Stromal cell of bone marrow (primary cell): ENCODE data around the gene CHAD.

Experiments used
- DNase-seq: peaks from one replicate; pipeline ENCODE4 v3.0.0-alpha.2; 2012; ENCODE audit warnings: low read depth

CHAD gene

DNA sequence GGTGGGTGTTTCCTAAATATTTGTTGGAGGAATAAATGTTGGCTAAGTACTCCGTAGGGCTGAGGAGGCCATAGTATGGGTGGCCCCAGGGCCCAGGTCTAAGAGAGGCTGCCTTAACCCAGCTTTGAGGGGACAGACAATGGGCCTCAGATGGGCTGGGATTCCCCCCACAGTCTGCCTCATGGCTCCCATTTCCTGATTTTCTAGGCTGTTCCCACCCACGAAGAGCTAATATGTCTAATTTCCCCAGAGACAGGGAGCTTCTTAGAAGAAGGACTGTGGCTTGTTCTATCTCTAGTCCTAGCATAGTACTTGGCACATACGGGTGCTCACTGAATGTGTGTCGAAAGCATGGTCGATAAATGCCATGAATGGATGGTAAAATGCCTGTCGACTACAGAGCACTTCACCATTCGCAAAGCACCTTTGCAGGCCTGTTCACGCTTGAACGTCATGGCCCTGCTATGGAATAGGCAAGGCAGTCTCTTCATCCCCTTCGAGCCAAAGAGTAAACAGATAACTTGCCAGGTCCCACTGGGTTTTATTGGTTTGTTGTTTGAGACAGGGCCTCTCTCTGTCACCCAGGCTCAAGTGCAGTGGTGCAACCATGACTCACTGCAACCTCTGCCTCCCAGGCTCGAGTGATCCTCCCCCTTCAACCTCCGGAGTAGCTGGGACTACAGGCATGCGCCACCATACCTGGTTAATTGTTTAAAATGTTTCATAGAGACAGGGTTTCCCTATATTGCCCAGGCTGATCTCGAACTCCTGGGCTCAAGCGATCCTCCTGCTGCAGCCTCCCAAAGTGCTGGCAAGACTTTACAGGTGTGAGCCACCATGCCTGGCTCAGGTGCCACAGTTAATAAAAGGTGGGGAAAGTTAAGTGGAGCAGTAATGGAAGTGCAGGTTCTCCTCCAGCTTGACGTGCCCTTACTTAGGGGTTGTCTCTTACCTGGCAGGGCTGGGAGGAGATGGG is 9.7 kb downstream of the CHAD start:
- no peak for DNase-seq

DNA sequence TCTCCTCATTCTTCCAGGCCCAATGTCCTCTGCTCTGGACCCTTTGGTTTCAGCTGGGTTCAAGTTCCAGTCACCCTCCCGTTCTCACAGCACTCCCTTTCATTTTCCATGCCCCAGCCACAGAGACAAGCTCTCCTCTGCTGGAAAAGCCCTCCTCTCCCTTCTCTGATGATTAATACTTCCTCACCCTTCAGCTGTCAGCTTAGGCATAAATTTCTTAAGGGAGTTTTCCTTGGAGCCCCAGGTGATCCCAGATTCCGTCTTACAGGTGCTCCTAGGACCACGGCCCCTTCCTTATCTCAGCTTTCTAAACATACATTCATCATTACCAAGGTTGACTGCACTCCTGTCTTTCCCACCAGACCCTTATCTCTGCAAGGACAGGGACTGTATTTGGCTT is 10.4 kb downstream of the CHAD start:
- DNase-seq, result no peak

DNA sequence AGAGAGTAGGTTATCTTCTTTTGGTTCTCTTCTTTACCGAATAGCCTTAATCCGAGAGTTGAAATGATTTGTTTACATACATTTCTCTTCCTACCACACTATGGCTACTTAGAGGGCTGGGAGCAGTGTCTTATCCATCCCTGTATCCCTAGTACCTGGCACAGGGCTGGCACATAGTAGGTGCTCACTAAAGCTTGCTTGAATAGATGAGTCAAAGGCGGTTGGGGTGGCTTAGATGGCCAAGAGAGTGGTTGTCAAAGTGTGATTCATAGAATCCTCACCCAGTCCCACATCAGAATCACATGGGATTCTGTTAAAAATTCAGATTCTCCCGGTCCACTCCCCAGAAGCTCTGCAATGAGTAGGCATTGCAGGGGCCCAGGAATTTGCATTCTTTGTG is 11.1 kb downstream of the CHAD start:
- DNase-seq, result no peak

DNA sequence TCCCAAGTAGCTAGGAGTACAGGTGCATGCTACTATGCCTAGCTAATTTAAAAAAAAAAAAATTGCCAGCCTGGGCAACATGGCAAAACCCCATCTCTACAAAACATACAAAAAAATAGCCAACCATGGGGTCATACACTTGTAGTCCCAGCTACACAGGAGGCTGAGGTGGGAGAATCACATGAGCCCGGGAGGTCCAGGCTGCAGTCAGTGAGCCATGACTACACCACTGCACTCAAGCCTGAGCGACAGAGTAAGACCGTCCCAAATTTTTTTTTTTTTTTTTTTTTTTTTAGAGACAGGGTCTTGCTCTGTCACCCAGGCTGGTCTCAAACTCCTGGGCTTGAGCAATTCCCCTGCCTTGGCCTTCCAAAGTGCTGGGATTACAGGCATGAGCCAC is 14.8 kb downstream of the CHAD start:
- no peak for DNase-seq

DNA sequence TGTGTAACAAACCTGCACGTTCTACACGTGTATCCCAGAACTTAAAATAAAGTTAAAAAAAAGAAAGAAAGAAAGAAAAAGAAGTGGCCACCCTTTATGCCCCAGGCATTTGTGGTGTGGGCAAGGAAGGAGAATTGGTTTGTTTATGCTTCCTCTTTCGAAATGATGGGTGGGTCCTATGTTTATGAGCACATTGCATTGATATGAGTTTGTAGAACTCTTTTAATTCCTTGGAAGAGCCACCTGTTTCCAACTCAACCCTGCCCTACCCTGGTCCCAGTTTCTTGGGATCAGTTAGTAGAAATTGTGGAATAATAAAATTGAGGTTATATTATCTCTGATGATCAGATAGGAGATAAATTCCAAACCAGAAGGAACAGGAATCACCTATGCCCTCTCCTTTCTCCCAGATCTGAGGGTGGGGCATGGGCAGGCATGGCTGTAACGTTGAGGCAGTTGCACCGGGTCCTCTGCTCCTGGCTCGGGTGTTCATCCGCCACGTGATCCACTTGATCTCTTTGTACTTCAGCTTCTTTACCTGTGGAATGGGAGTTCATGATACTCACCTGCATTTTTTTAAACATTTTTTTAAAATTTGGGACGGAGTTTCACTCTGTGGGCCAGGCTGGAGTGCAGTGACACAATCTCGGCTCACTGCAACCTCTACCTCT is 15.9 kb downstream of the CHAD start:
- DNase-seq, result no peak

DNA sequence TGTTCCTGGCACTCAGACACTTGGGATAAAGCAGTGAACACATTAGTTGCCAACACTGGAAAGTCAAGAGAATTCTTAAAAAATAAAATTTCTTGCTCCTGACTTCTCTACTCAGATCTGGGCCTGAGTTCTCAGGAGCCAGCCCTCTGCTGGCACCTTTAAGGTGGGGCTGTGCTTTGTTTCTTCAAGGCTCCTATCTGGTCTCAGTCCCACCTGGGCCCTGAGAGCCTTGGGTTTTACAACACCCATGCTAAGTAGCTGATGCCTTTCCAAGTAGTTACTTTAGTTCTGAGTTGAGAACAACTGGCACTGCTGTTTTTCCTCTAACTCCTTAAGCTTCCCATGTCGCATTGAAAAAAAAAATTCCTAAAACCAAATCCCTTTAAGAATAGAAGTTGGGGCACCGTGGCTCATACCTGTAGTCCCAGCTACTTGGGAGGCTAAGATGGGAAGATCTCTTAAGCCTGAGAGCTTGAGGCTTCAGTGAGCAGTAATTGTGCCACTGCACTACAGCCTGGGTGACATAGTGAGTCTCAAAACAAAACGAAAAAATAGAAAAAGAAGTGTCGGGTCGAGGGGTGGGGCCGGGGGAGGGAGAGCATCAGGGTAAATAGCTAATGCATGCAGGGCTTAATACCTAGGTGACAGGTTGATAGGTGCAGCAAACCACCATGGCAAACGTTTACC is 16.6 kb downstream of the CHAD start:
- no peak for DNase-seq

DNA sequence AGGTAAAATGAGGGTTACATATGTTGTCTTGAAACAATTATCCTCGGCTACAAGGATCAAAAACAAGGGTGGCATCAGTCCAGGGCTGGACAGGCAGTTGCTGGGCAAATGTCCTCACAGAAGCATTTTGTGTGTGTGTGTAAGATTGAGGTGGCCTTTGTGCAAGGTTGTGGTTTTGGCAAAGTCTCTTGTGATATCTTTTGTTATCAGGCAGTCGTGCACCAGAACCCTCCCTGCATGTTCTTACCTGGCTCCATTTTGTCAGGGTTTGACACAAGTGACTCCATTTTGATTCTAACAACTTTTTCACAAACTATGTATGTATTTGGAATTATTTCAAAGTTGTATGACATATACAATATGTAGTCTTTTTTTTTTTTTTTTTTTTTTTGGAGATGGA is 20.0 kb downstream of the CHAD start:
- no peak for DNase-seq

DNA sequence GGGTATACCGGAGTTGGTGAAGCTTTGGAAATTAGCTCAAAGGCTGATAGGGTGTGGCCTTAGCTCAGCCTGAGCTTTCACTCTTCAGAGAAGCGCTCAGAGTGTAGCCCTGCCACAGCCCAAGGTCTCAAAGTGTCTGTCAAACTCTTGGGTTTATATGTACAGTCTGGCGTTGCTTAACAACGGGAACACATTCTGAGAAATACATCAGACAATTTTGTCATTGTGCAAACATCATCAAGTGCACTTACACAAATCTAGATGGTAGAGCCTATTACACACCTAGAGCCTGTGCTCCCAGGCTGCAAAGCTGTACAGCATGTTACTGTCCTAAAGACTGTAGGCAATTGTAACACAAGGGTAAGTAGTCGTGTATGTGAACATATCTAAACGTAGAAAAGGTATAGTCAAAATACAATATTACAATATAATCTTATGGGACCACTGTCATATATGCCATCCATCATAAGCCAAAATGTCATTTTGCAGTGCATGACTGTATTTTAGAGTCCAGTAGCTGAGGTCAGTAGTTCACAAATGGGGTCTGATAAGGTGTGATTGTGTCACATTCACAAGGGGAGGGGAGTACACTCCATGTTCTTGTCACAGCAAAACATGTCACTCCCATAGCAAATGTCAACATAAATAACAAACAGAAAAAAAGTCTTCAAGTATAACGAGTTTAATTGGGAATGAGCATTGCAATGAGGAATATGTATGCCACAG is 20.6 kb downstream of the CHAD start:
- no peak for DNase-seq

DNA sequence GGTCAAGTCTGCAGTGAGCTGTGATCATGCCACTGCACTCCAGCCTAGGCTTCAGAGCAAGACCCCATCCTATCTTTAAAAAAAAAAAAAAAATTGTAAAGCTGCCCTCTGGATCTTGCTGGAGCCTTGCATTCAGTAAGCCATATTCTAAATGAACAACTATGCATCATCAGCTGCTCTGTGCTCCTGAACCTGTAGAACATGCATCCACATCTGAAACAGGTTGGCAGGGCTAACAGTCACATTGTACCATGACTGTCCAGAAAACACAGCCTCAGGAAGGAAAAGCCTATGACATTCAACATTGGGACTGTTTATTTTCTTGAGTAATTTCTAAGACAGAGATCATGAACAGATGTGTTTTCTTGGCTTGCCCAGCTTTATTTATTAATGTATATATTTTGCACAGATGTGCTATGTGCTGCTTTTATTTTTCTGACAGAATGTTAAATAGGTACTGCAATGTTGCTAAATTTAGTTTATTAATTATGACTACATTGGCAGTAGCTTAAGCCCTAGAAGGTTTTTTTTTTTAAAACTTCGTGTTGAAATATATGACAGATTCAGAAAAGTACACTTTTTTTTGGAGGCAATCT is 22.9 kb downstream of the CHAD start:
- DNase-seq, result no peak

DNA sequence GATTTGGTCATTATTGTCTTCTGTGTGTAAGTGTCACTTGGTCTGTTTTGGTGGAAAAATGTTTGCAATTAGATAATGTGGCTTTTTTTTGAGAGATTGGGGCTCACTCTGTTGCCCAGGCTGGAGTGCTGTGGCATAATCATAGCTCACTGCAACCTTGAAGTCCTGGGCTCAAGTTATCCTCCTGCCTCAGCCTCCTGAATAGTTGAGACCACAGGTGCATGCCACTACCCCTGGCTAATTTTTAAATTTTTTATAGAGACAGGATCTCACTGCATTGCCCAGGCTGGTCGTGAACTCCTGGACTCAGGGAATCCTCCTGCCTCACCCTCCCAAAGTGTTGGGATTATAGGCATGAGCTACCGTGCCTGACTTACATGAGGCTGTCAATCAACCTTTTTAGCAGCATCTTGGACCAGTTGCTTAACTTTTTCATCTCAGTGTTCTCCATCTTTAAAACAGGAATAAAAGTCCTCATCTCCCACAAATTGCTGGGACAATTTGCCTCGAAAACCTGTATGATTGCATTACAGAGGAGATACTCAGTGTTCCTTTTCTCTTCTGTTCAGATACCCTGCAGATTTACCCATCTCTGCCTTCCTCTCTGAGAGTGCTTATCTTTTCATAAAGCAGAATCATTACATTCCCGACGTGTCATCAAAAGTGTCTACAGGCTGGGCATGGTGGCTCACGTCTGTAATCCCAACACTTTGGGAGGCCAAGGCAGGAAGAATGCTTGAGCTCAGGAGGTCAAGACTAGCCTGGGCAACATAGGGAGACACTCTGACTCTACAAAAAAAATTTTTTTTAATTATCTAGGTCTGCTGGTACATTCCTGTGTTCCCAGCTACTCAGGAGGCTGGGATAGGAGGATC is 23.6 kb downstream of the CHAD start:
- no peak for DNase-seq

DNA sequence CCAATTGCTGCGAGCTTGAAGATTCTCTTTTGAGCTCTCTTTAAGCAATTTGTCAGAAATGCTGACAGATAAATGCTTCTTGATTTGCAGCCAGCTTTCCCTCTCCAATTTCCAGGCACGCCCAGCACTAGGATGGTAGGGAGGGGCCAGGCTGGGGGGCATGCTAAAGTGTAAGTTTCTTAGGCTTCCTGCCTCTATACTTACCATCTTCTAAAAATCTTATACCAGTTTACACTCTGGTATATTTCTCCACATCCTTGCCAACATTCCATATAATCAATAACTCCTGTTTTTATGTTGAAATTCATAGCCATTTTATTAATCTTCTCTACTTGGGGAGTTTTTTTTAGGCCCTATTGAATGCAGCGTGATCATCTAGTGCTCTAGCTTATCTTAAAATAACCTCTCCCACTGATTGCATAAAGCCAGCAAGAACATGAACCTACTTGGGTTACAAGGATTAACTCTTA is 25.1 kb downstream of the CHAD start:
- DNase-seq, result no peak

DNA sequence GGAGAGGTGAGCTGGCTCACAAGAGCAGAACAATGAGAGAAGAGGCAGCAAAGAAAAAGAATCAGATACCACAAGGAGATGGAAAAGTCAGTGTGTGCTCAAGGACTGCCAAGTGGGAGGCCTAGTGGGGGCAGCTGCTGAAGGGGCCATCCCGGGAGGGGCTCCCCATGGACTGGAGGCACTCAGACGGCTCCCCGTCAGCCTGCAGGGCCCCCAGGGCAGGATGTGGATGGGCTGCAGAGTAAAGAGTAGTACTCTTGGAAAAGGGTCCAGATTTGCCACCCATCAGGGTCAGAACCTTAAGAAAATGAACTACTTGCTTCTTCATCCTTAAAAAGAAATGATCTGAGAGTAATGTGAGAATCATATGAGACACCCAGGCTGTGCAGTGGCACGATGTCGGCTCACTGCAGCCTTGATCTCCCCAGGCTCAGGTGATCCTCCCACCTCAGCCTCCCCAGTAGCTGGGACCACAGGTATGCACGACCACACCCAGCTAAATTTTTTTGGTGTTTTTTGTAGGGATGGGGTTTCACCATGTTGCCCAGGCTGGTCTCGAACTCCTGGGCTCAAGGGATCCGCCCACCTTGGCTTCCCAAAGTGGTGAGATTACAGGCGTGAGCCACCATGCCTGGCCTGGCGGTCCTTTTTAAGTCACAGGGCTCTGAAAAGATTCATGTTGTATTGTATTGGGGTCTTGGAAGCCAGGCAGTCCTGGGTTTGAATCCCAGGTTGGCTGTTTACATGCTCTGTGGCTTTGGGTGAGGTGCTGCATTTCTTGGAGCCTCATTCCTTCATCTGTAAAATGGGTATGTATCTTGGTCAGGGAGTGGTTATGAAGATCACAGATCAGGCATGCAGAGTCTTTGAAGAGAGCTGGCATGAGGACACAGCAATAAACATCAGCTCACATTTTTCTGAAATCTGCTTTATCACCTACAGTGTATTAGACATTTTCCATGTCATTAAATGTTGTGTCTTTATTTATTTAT is 27.5 kb downstream of the CHAD start:
- DNase-seq, result no peak

DNA sequence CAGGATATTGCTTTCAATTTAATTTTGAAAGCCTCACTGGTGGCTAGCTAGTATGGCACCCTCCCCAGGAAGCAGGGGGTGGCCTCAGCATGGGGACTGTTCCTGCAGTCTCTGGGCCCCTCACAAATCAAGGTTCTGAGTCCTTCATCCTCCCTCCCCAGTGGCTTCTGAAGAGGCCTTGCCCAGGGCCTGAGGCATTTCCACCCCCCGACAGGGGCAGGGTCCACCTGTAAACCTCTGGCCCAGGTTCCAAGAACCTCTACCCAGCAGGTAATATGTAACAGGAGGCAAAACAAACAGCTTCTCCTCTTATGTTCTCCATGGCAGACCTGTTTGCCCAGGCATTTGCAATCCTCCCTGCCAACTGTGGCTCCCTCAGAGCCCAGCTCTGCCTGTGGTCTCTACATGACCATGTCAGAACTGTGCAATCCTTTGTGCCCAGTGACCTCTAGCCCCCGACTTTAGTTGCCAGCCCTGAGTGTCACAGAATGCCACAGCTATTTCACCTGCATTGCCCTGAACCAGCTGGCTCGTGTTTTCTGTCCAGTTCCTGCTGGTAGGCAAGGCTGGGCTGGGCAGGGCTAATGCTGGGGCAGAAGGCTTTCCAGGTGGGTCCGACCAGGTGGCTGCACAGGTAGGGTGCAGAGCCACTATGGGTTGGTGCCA is 28.4 kb downstream of the CHAD start:
- no peak for DNase-seq

DNA sequence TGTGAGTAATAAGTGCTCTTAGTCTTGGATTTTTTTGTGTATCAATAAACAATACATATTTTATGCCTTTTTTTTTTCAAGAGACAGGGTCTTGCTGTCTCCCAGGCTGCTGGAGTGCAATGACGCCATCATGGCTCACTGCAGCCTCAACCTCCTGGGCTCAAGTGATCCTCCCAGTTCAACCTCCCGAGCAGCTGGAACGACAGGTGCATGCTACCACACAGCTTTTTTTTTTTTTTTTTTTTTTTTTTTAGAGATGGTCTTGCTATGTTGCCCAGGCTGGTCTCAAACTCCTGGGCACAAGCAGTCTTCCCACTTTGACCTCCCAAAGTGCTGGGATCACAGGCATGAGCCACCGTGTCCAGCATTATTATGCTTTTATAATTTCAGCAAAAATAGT is 29.7 kb downstream of the CHAD start:
- DNase-seq, result no peak

DNA sequence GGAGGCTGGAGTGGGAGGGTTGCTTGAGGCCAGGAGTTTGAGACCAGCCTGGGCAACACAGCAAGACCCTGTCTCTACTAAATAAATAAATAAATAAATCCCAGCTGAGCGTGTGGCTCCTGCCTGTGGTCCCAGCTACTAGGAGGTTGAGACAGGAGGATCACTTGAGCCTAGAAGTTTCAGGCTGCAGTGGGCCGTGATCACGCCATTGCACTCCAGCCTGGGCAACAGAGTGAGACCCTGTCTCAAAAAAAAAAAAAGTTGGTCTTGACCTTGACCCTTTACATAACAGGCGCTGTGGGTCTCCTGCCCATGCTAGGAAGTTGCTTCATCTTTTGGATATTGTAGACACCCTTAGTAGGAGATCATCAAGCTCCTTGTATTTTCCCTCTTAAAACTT is 31.3 kb downstream of the CHAD start:
- no peak for DNase-seq

DNA sequence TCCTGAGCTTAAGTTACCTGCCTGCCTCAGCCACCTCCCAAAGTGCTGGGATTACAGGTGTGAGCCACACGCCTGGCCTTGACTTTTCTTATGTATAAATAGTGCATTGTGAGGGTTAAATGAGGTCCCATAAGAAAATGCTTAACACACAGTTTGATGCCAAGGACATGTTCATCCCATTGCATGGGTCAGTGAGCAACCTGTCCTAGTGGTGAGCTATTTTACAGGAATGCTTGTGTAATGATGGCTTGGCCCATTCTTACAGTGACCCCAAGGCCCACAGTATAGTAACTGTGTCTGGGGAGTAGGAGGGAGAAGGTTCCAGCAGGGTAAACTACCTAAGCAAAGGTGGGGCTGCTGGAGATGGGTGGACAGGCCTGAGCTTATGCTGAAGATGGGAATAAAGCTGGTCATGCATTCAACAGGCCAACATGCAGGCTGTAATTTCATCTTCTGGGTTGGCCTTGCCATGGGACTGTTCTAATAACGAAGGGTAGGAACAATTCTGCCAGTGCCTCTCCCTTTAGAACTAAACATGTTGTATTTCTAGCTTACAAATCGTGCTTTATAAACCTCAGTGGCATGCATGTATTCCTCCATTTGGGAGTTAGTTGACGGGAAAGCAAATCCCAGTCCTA is 36.4 kb downstream of the CHAD start:
- no peak for DNase-seq

DNA sequence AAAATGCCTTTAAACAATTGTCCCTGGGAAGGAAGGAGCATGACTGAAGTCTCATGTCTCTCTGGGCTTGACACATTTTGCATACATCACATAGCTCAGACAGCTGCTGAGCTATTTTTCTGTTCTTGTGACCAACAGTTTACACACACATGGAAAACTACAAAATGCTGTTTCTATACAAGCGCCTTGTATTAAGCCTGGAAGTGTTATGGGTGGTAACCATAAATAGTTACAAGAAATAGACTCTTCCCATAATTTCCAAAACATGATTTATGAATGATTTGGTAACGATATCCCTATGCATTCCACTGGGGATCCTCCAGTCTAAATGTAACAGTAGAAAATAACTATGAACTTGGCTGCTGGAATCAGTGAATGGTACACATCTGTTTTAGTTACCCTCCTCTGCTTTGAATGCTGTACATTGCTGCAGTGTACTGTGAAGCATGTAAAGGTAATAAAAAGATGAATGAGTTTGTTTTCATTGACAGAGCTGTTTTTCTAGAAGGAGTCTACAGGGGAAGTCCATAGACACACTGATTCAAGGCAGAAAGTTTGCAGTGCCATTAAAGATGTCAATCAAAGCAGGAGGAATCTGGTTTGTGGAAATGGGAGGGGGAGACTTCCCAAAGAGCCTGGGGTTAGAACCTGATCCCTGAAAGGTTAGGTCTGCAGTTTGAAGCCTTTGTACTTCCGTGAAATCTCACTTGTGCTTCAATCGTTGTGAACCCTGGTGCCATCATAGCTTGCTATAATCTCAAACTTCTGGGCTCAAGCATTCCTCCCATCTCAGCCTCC is 37.7 kb downstream of the CHAD start:
- no peak for DNase-seq

DNA sequence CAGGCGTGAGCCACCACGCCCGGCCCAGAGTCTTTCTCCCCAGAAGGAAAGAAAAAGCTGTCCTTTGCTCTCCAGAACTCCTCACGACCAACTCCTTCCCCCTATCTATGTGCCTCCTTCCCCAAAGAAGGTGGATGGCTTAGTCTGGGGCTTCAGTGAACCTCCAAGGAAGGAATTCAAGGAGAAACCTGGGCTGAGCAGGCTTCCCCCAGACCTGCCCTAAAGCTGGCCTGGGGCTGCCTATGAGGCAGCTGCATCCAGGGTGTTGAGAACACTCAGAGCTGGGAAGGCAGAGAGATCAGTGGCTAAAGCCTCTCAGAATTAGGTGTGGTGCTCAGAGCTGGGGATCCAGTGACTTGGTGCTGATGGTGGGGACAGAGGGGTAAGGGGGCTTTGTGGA is 38.9 kb downstream of the CHAD start:
- DNase-seq, result no peak
